IMR-90 (cell line): ENCODE results near the gene GM2A.

Experiments
- CEBPB ChIP-seq: IDR thresholded peaks from 2 replicates; pipeline ENCODE4 v1.6.1; 2012; ENCODE audit warnings: low read depth, low read length, improper control_type of control experiment
- MAFK ChIP-seq: IDR thresholded peaks from 2 replicates; pipeline ENCODE4 v1.6.1; 2012; ENCODE audit warnings: low read depth, low read length, improper control_type of control experiment
- MAZ ChIP-seq: IDR thresholded peaks from 2 replicates; pipeline ENCODE4 v1.6.1; 2012; ENCODE audit warnings: low read depth, mild to moderate bottlenecking, low read length, improper control_type of control experiment, moderate library complexity, borderline replicate concordance
- MXI1 ChIP-seq: IDR thresholded peaks from 2 replicates; pipeline ENCODE4 v1.6.1; 2012; ENCODE audit warnings: low read depth, mild to moderate bottlenecking, low read length, moderate library complexity, borderline replicate concordance
- POLR2A ChIP-seq: IDR thresholded peaks from 2 replicates; pipeline ENCODE4 v1.6.1; 2012; ENCODE audit warnings: mild to moderate bottlenecking, low read depth, low read length
- RAD21 ChIP-seq: IDR thresholded peaks from 2 replicates; pipeline ENCODE4 v1.6.1; 2012; ENCODE audit warnings: low read length, improper control_type of control experiment
- RCOR1 ChIP-seq: IDR thresholded peaks from 2 replicates; pipeline ENCODE4 v1.6.1; 2012; ENCODE audit warnings: mild to moderate bottlenecking, low read length, improper control_type of control experiment; ENCODE audit not compliant: insufficient replicate concordance
- TF ChIP-seq, protein P1 (sequence below): conservative IDR thresholded peaks from 2 replicates; pipeline ENCODE4 v1.5.1; 2012; ENCODE audit warnings: mild to moderate bottlenecking, low read depth, low read length, improper control_type of control experiment
- TF ChIP-seq, protein P2 (sequence below): fragments of 150-350 bp; IDR thresholded peaks from 2 replicates; pipeline ENCODE4 v1.6.1; 2017; ENCODE audit warnings: mild to moderate bottlenecking, antibody characterized with exemption, low read length, low read depth
- TF ChIP-seq, protein P3 (sequence below): fragments of 150-350 bp; IDR thresholded peaks from 2 replicates; pipeline ENCODE4 v1.6.1; 2016; ENCODE audit warnings: low read depth, mild to moderate bottlenecking, low read length, moderate library complexity, borderline replicate concordance

DNA sequence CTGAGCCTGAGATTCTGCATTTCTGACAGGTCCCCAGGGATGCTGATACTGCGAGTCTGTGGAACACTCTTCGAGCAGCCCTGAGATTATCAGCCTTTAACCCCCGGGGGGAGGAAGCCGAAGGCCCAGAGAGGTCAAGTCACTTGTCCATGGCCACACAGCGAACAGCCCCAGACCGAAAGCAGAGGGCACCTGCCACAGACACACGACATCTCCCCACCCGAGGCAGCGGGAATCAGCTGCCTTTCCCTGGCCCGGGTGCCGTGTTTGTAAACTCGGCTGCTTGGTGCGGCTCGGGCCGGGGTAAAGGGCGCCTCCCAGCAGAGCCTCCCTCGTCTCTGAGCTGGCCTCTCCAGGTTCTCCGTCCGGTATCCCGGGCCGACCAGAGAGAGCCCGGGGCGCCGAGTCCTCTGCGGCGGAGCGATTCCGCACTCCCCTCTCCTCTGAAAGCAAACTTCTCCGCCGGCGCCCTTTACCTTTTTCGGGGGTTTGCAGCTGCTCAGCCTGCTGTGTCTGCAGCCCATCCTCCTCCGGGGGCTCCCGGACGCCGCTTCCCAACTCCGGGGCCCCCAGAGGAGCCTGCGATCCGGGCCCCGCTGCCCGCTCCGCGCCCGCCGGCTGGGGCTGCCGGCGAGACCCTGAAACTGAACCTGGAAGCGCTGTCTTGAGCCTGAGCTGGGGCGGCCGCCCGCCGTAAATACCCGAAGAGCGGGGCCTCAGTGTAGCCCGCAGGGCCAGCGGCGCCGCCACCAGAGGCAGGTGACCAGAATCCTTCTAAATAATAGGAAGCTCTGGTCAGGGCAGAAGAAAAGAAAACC, 29.3 kb upstream of the GM2A start, which contains the start of gene CCDC69:
- TF ChIP-seq, protein P1, sequence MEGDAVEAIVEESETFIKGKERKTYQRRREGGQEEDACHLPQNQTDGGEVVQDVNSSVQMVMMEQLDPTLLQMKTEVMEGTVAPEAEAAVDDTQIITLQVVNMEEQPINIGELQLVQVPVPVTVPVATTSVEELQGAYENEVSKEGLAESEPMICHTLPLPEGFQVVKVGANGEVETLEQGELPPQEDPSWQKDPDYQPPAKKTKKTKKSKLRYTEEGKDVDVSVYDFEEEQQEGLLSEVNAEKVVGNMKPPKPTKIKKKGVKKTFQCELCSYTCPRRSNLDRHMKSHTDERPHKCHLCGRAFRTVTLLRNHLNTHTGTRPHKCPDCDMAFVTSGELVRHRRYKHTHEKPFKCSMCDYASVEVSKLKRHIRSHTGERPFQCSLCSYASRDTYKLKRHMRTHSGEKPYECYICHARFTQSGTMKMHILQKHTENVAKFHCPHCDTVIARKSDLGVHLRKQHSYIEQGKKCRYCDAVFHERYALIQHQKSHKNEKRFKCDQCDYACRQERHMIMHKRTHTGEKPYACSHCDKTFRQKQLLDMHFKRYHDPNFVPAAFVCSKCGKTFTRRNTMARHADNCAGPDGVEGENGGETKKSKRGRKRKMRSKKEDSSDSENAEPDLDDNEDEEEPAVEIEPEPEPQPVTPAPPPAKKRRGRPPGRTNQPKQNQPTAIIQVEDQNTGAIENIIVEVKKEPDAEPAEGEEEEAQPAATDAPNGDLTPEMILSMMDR: no peak; the same call in 1 of the 2 replicates
- peak; percentile 45; the same call in 1 of the 2 replicates for TF ChIP-seq MAFK
- no peak for TF ChIP-seq CEBPB
- TF ChIP-seq MXI1: no peak
- TF ChIP-seq POLR2A: no peak
- TF ChIP-seq, protein P2, sequence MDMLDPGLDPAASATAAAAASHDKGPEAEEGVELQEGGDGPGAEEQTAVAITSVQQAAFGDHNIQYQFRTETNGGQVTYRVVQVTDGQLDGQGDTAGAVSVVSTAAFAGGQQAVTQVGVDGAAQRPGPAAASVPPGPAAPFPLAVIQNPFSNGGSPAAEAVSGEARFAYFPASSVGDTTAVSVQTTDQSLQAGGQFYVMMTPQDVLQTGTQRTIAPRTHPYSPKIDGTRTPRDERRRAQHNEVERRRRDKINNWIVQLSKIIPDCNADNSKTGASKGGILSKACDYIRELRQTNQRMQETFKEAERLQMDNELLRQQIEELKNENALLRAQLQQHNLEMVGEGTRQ: no peak
- TF ChIP-seq RCOR1: no peak
- TF ChIP-seq, protein P3, sequence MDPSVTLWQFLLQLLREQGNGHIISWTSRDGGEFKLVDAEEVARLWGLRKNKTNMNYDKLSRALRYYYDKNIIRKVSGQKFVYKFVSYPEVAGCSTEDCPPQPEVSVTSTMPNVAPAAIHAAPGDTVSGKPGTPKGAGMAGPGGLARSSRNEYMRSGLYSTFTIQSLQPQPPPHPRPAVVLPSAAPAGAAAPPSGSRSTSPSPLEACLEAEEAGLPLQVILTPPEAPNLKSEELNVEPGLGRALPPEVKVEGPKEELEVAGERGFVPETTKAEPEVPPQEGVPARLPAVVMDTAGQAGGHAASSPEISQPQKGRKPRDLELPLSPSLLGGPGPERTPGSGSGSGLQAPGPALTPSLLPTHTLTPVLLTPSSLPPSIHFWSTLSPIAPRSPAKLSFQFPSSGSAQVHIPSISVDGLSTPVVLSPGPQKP: no peak
- no peak for TF ChIP-seq RAD21
- no peak for TF ChIP-seq MAZ
